Hematopoietic multipotent progenitor cell treated with erythropoietin and hydrocortisone succinate and interleukin-3 and kit ligand, for 15 days (in vitro differentiated cells): Measurements from ENCODE around the gene CCNI2.

Experiments used
- DNase-seq: peaks from one replicate; pipeline ENCODE4 v3.0.0-alpha.2; 2015; ENCODE audit warnings: low spot score

CCNI2 gene

GRCh38 chr5:132765311-132766019 lies 18.2 kb downstream of the CCNI2 start:
- no peak for DNase-seq

GRCh38 chr5:132766020-132766805 lies 19.0 kb downstream of the CCNI2 start:
- DNase-seq = no peak

GRCh38 chr5:132766806-132767055 lies 19.5 kb downstream of the CCNI2 start:
- no peak for DNase-seq

- no peak for DNase-seq
Measured at GRCh38 chr5:132767150-132767549, 19.9 kb downstream of the CCNI2 start.

- no peak for DNase-seq
Measured at GRCh38 chr5:132768485-132768868, 21.3 kb downstream of the CCNI2 start.

GRCh38 chr5:132770476-132771159 lies 23.4 kb downstream of the CCNI2 start:
- DNase-seq = no peak

GRCh38 chr5:132771503-132771998 lies 24.3 kb downstream of the CCNI2 start:
- DNase-seq = no peak

GRCh38 chr5:132772291-132773070 lies 25.3 kb downstream of the CCNI2 start:
- no peak for DNase-seq

- DNase-seq = no peak
Measured at GRCh38 chr5:132773114-132773513, 25.9 kb downstream of the CCNI2 start.

GRCh38 chr5:132773601-132774355 lies 26.6 kb downstream of the CCNI2 start:
- no peak for DNase-seq

- DNase-seq = no peak
Measured at GRCh38 chr5:132774406-132774805, 27.2 kb downstream of the CCNI2 start.

- no peak for DNase-seq
Measured at GRCh38 chr5:132774896-132775295, 27.7 kb downstream of the CCNI2 start.

GRCh38 chr5:132775476-132775961 lies 28.3 kb downstream of the CCNI2 start:
- no peak for DNase-seq

- DNase-seq = peak; percentile 25
Measured at GRCh38 chr5:132776131-132776937, 29.1 kb downstream of the CCNI2 start.

- DNase-seq = no peak
Measured at GRCh38 chr5:132776938-132777208, 29.6 kb downstream of the CCNI2 start.

GRCh38 chr5:132777209-132778069 lies 30.2 kb downstream of the CCNI2 start, which contains the start of gene SEPTIN8:
SEPTIN8 (minus strand) TSS chr5:132777239; CDS start chr5:132777137, 102 bp downstream.
- peak; percentile 42 for DNase-seq

GRCh38 chr5:132778129-132778528 lies 30.9 kb downstream of the CCNI2 start:
- DNase-seq = no peak

GRCh38 chr5:132778856-132779255 lies 31.6 kb downstream of the CCNI2 start:
- no peak for DNase-seq

- DNase-seq = no peak
Measured at GRCh38 chr5:132779961-132780360, 32.7 kb downstream of the CCNI2 start.

- no peak for DNase-seq
Measured at GRCh38 chr5:132780577-132780976, 33.4 kb downstream of the CCNI2 start.
